Testis (tissue), 3 donors: ENCODE measurements around the gene COL6A5. TPM values are rescaled to one million over a fixed set of nuclear protein-coding genes. Genes with fewer than 3 reads are reported as not detected.

ENCODE experiments used
- DNase-seq: peaks from one replicate; pipeline ENCODE4 v3.0.0-alpha.2; 2019
- H3K27ac ChIP-seq, 2 donors: fragments of 200-600 bp; sonication (generic); one replicate each; pipeline ENCODE4 v1.5.1; 2019
- H3K27me3 ChIP-seq: fragments of 200-600 bp; sonication (generic); one replicate; pipeline ENCODE4 v1.5.1; 2019
- H3K36me3 ChIP-seq: fragments of 200-600 bp; sonication (generic); one replicate; pipeline ENCODE4 v1.5.1; 2017; ENCODE audit warnings: low read depth; ENCODE audit errors: missing control alignments
- H3K4me1 ChIP-seq: fragments of 200-600 bp; sonication (generic); one replicate; pipeline ENCODE4 v1.5.1; 2019
- H3K4me3 ChIP-seq, 2 donors: fragments of 200-600 bp; sonication (generic); one replicate each; pipeline ENCODE4 v1.5.1; 2017 to 2019
- H3K9me3 ChIP-seq: fragments of 200-600 bp; sonication (generic); one replicate; pipeline ENCODE4 v1.5.1; 2017
- POLR2A ChIP-seq: fragments of 450-650 bp; IDR thresholded peaks from one replicate; pipeline ENCODE4 v1.6.1; 2017; ENCODE audit warnings: antibody characterized with exemption, mild to moderate bottlenecking, moderate library complexity
- whole genome bisulfite sequencing, 2 donors: methylation state at CpG; one replicate each; pipeline ENCODE4 v1.1.5; 2018; 5-methylcytosine and 5-hydroxymethylcytosine counted together
- intact Hi-C: fragments of 100-400 bp; cut with DNase I; formaldehyde crosslinking; loops from one replicate; pipeline ENCODE4 v1.15.1; 2023; ENCODE audit warnings: low total_unique reads
- polyA plus RNA-seq: library from polyadenylated mRNA; stranded (reverse); fragments of 350-450 nt; fragmentation: Illumina TruSeq; extraction: RNeasy Lipid Tissue Mini Kit (QIAGEN cat#74804); gene quantifications from one replicate; pipeline ENCODE4 v1.2.3, GENCODE V29; 2014; ENCODE audit warnings: low read depth, low replicate concordance; ENCODE audit not compliant: insufficient read depth
- total RNA-seq, 2 donors: library from RNA; depleted of rRNA; stranded (reverse); fragments of >200 nt; gene quantifications; one replicate each; pipeline ENCODE4 v1.2.3, GENCODE V29; 2016
- TF ChIP-seq, protein P1 (sequence below), 3 experiments: fragments of 450-650 bp in 2 of 3; fragments of 200-600 bp in 1 of 3; sonication (generic) in 1 of 3; IDR thresholded peaks; one replicate each; pipeline ENCODE4 v1.5.1; 2016 to 2019; ENCODE audit warnings: antibody characterized with exemption in 3 of 3, mild to moderate bottlenecking in 2 of 3, moderate library complexity in 1 of 3

The COL6A5 gene
- total and polyA plus RNA-seq, 3 donors from 2014 or later: 1.5 to 2.6 (median 2.0) TPM

DNA sequence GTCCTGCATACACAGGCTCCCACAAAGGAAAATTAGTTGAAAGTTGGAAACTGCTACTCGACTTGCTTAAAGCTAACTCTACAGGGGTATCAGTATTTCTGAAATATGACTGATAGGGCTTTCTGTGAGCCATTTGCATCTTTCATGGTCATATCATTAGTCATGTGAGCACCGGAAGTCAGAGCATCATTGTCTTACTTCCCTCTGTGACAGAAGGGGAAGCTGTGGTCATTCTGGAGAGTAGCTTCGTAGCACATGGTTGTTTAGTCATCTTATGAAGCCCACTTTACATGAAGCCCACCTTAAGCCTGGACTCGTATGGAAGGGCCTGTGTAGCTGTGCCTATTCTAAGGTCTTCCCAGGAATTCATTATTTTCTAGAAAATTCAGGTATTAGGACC, 69.0 kb downstream of the COL6A5 start:
- Histone ChIP-seq H3K4me3 (no peak overlapping the region), H3K36me3 (no peaks in the 10 kb centered on the region), H3K27me3 (no peaks in the 10 kb centered on the region), H3K4me1 (no peaks in the 10 kb centered on the region), H3K9me3 (no peaks in the 10 kb centered on the region), H3K27ac (no peak overlapping the region)
- TF ChIP-seq POLR2A: no peak
- TF ChIP-seq, protein P1, sequence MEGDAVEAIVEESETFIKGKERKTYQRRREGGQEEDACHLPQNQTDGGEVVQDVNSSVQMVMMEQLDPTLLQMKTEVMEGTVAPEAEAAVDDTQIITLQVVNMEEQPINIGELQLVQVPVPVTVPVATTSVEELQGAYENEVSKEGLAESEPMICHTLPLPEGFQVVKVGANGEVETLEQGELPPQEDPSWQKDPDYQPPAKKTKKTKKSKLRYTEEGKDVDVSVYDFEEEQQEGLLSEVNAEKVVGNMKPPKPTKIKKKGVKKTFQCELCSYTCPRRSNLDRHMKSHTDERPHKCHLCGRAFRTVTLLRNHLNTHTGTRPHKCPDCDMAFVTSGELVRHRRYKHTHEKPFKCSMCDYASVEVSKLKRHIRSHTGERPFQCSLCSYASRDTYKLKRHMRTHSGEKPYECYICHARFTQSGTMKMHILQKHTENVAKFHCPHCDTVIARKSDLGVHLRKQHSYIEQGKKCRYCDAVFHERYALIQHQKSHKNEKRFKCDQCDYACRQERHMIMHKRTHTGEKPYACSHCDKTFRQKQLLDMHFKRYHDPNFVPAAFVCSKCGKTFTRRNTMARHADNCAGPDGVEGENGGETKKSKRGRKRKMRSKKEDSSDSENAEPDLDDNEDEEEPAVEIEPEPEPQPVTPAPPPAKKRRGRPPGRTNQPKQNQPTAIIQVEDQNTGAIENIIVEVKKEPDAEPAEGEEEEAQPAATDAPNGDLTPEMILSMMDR (IDR thresholded peaks at IDR 0.05): no peak
- 77 to 89% methylated on average over 4 of the region's 4 CpGs for WGBS, 2 donors
- no peak for DNase-seq
- intact Hi-C loops: no loop called here

DNA sequence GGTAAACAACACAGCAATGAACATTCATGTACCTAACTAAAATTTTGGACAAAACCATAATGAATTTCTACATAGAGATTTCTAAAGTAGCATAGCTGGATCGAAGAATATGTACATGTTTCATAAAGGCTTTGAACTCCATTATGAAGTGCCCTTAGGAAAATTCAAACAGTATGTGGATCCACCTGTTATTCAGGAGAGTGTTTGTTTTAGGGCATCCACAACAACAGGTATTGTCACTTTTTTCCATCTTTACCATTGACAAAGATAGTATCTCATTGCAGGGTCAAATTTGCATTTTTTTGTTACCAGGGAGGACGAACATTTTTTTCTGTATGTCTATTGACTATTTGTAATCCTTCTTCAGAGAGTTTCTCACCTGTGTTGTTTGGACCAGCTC, 75.0 kb downstream of the COL6A5 start:
- no peaks in the 10 kb centered on the region for H3K36me3 ChIP-seq
- intact Hi-C loops: no loop called here
- no peaks in the 10 kb centered on the region for H3K27me3 ChIP-seq
- WGBS, 2 donors: 77 to 78% methylated on average over 2 of the region's 2 CpGs
- TF ChIP-seq, protein P1 (IDR thresholded peaks at IDR 0.05): no peak
- no peak for TF ChIP-seq POLR2A
- no peak overlapping the region for H3K27ac ChIP-seq
- no peaks in the 10 kb centered on the region for H3K4me1 ChIP-seq
- no peak for DNase-seq
- no peak overlapping the region for H3K4me3 ChIP-seq
- H3K9me3 ChIP-seq: no peaks in the 10 kb centered on the region

DNA sequence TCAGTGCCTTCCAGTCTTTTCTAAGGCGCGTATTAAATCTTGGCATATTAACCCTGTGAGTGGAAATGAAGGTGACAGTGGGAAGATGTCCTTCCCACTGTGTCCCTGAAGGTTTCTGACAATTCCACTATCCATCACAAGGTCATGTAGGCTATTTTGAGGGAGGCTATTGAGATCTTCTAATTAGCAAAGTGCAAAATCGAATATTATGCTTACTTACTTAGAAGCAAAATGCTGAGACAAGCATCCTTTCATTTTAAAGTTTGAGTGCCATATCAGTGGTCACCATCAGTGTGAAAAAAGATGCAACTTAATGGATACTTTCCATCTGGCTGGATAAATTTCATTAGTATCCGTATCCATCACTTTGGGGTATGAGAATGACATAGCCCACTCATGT, 77.6 kb downstream of the COL6A5 start:
- WGBS, 2 donors: 89 to 93% methylated on average over 4 of the region's 4 CpGs
- Histone ChIP-seq H3K27ac (no peak overlapping the region), H3K27me3 (no peaks in the 10 kb centered on the region), H3K4me3 (no peak overlapping the region), H3K9me3 (no peaks in the 10 kb centered on the region), H3K36me3 (no peaks in the 10 kb centered on the region), H3K4me1 (no peaks in the 10 kb centered on the region)
- no peak for DNase-seq
- TF ChIP-seq, protein P1 (IDR thresholded peaks at IDR 0.05): no peak
- TF ChIP-seq POLR2A: no peak
- intact Hi-C loops: no loop called here

DNA sequence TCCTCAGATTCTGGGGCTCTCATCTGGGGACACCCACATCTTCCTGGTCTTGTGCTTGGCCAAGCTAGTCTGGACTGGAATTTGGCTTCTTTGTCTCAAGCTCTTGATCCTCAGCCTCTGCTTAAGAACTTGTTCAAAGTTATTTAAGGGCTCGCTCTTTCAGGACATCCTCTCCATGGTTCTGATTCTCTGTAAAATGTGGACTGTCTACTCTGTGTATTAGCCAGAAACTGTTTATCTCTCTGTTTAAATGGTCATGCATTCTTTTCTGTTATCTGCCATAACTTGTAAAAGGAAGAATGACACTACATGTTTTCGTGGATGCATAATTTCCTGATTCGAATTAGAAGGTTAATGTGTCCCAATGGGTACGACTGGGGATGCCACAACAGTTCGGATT, 79.4 kb downstream of the COL6A5 start:
- Histone ChIP-seq H3K9me3 (no peaks in the 10 kb centered on the region), H3K36me3 (no peaks in the 10 kb centered on the region), H3K4me1 (no peaks in the 10 kb centered on the region), H3K27ac (no peak overlapping the region), H3K27me3 (no peaks in the 10 kb centered on the region), H3K4me3 (no peak overlapping the region)
- WGBS, 2 donors: 93 to 94% methylated on average over 5 of the region's 5 CpGs
- TF ChIP-seq, protein P1 (IDR thresholded peaks at IDR 0.05): no peak
- no peak for TF ChIP-seq POLR2A
- intact Hi-C loops: no loop called here
- DNase-seq: no peak

DNA sequence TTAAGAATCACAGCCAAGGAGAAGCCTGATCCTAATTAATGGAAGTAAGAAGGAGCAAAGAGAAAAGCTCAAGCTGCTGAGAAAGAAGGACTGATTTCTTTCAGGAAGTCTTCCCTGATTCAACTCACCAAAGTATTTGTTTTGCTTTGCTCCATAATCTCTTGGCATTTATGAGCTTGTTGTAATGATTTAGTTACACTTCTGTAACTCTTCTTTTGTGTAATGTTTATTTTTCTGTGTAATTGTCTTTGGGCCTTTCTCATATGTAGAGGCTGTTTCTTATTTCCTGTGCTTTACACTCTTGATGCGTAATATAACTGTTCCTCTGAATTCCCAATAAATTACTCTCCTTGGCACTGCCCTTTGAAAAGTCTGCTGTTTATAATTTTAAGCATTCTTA, 80.0 kb downstream of the COL6A5 start:
- 96 to 100% methylated on average over 1 of the region's 1 CpG for WGBS, 2 donors
- no peak for TF ChIP-seq POLR2A
- Histone ChIP-seq H3K27ac (no peak overlapping the region), H3K4me3 (no peak overlapping the region), H3K9me3 (no peaks in the 10 kb centered on the region), H3K36me3 (no peaks in the 10 kb centered on the region), H3K27me3 (no peaks in the 10 kb centered on the region), H3K4me1 (no peaks in the 10 kb centered on the region)
- no peak for DNase-seq
- intact Hi-C loops: no loop called here
